ENCODE measurements around the gene ADIG.
"Not testable (repeated sequence)": the region's sequence is repeated elsewhere in the genome, so short reads cannot be mapped to it uniquely, and the experiment has no call there.

ADIG gene

DNA sequence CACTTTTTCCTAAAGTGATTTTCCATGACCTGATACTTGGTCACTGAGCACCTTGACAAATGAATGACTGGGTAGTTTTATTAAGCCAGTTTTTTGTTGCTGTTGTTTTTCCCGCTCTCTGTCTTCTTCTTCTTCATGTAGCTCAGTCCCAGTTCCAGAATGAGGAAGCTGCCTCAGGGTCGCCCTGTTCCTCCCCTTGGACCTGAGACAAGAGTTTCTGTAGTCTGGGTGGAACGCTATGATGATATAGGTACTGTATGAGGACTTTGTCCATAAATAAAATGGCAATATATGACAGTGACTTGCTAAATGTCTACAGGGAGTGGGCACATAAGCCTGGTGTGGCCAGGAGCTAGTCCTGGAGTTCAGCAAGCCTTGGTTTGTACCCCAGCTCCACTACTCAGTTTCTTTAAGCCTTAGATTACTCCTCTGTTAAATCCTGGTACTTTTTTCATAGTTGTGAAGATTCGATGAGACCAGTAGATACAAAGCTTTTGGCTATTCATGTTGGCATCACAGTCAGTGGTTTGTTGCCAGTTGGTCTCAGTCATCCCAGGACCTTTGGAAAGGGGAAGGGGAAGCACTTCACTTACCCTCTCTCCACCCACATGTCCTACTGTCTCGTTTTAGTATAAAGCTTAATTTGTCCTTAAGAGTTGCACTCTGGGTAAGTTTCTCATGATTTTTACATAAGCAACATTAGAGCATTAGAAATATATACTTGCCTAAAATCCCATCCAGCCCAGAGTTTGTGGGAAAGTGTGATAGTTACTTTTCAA is 11.1 kb upstream of the ADIG start:
- DNase-seq (ENCODE audit: low read depth in 4 of 4, low spot score in 1 of 4) = no peak

DNA sequence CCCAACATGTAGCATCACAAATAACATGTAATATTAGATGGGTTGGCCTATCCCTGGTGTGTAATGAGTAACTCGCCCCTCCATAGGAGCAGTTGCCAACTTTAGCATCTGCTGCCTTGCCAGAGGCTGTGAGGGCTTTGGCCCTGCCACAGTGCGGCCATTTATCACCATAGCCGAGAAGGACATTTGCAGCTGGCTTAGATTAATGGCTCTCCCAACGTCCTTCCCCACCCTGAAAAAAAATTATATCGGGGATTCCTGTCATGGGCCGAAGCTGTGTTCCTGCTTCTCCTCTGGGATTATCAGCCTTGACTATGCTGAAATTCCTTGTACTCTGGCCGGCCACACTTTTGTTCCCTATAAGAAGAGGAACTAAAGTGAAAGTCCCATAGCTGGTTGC is 7.6 kb upstream of the ADIG start:
- no peak for DNase-seq (ENCODE audit: low read depth in 4 of 4, low spot score in 1 of 4)

DNA sequence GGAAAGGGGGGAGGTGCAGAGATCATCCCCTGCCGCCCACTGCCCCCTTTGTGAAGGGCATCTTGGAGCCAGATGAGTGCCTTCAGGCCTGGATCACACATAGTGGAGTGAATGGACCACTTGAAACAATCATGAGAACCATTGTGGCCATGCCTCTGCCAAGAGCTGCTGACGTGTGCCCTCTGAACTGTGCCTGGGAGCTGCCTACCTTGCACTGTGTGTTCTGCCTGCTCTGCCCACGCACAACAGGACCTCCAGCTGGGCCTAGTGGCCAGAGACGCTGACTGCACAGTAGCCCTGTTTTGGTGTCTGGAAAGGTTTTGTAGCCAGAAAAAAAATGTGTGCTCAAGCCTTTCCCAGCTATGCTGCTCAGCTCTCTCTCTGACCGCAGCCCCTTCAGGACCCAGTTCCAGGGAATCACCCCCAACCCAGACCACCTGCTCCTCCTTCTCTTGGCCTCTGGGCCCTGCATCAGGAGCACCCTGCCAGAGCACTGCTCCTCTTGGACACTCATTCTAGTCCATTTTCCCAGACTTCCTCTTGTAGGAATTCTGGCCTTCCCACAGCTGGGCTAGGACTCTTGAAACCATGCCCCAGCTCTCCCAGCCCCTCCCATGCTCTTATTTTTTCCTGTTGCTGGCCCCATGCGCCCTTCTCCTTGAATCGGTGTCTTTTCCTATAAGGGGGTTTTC is 1.6 kb upstream of the ADIG start:
- no peak for DNase-seq (ENCODE audit: low read depth in 4 of 4, low spot score in 1 of 4)

DNA sequence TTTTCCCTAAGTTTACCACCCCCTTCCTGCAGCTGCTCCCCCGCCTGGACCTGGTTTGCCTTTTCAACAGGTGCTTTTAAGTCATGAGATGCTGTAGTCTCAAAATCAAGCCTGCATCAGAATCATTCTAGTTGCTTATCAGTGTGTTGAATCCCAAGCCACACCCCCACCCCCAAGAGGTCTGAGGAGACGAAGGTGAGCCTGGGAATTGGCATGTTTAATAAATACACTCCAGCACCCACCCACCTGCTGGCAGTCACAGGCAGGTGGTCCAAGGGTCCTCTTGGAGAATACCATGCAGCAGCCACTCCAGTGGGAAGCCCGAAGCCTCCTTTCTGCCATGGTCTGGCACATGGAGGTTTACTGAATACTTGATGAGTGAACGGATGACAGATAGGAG is 1.1 kb upstream of the ADIG start:
- no peak for DNase-seq (ENCODE audit: low read depth in 4 of 4, low spot score in 1 of 4)

DNA sequence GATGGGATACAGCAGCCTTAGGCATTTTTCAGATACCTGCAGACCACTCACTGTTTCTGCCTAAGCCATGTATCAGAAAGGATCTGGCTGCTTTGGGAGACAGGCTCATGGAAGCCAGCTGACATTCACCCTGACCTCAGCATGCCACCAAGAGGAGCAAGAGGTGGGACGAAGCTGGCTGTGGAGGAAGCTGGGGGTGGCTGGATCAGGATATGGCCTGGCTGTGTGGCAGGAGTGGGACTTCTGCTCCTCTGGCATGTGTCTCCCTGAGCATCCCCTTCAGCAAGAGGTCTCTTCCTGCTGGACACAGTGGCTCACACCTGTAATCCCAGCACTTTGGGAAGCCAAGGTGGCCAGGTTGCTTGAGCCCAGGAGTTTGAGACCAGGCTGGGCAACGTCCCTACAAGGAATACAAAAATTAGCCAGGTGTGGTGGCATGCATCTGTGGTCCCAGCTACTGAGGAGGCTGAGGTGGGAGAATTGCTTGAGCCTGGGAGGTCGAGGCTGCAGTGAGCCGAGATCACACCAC is 897 bp downstream of the ADIG start:
- no peak for DNase-seq (ENCODE audit: low read depth in 4 of 4, low spot score in 1 of 4)

DNA sequence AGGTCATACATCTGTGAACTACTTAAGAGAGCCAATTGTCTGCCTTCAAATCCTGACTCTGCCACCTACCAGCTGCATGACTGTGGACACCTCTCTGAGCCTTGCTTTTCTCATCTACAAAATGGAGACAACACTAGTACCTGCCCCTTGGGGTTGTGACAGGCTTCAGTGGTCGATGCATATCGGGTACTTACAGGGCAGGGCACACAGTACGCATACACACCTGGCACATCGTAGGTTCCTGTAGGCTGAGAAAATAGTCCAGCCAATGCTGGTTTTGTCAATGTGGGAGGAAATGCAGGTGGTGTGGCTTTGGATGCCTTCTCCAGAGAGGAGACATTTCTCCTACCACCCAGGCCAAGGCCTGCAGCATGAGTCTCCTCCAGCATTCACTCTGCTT is 2.3 kb downstream of the ADIG start:
- no peak for DNase-seq (ENCODE audit: low read depth in 4 of 4, low spot score in 1 of 4)

DNA sequence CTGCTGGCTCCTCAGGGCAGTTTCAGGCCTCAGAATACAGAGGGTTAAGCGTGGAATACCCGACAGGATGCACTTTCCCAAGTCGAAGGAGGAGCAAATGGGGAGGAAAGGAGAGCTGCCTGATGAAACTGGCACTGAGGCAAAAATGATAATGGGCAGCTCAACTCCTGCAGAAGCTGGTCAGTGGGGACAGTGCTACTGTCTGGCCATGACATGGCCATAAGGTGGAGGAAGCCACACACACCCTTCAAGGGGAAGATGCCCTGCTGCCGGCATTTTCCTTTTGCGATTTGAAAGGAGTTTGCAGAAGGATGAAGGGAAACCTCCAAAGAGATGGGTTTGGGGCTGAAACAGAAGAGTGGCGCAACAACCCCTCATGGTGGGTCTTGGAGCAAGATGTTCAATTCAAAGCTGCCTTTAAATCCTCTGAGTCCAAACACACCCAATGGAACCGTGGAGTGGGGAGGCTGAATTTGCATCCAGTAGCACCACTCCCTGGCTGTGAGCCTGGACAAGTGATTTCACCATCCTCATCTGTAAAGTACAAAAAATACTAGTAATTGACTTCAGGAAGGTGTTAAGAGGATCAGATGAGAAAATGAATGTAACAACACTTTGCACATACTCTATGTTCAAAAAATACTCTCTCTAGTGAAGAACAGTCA is 3.2 kb downstream of the ADIG start:
- DNase-seq (ENCODE audit: low read depth in 4 of 4, low spot score in 1 of 4) = no peak

DNA sequence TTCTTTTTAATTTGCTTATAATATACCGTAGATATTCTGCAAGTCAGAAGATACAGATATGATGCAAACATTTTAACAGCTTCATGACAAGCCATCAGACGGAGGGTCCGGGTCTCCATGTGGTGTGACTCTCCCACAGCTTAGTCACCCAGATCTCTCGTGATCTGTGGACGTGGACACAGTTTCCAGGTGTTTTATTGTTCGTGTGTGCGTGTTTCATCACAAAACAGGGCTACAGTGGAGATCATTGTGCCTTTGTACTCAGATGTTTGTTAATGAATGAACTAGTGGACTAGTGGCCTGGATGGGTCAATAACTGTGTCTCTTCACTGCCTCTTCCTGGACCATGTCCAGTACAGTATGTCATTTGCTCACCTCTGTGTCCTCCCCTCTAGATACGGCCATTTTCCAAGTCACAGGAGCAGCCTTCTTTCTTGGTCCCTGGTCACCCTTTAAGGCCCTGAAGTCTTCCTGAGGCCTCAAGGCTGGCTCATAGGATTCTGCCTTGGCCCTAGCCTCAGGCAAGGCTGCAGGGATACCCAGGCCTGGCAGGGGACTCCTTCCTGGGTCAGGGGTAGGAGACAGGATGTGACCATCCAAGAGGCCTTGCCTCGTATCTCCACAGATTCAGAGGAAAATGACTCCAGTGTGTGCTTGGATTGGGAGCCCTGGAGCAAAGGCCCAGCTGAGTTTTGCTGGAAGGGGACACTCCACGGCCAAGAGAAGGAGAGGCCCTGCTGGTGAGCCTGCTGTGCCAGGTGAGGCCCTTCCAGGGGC is 4.6 kb downstream of the ADIG start:
- DNase-seq (ENCODE audit: low read depth in 4 of 4, low spot score in 1 of 4) = no peak

DNA sequence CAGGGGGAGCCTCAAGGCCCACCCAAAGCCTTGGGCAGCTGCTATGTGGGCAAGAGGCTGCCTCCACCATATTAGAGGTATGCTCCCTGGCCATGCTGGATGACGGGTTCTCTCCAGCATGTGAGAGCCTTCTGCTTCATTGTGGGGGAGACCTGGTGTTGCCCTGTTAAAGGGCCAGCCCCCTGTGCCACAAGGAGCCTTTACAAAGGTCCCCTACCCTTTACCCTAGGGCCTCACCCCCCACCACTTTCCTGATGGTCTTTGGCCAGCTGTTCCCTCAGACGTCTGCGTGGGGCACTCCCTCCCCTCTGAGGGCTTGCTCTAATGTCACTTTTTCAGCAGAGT is 5.2 kb downstream of the ADIG start:
- DNase-seq (ENCODE audit: low read depth in 4 of 4, low spot score in 1 of 4) = no peak

DNA sequence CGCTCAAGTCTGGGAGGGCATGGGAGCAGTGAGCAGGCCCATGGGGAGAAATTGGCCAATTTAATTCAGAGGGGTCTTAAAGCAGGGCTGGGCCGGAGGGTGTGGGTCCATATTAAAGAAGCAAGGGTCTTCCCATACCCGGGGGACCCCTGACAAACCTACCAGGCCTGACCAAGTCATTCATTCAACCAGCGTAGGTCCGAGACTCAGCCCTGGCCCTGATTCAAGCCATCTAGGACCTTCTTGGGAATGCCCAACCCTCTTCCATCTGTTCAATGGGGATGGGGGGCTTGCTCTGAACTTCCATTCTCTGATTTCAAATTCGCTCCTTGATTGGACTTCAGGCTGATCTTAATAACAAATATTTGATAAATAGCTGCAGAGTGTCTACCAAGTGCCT is 7.3 kb downstream of the ADIG start:
- DNase-seq (ENCODE audit: low read depth in 4 of 4, low spot score in 1 of 4) = no peak

DNA sequence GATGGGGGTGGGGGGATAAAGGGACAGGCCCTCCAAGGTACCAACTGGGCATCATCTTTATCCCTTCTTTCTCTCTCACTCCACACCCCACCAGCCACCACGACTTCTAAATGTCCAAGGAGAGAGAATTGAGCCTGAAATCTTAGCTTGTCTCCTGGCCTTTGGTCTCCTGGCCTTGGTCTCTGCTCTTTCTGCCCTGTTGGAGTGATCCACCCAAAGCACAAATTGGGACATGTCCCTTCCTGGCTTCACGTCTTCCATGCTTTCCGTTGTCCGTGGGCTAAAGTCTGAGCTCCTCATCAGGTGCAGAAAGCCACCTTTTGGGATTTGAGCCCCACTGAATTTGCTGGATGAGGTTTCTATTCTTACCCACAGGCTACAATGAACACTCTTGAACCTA is 8.4 kb downstream of the ADIG start:
- no peak for DNase-seq (ENCODE audit: low read depth in 4 of 4, low spot score in 1 of 4)

DNA sequence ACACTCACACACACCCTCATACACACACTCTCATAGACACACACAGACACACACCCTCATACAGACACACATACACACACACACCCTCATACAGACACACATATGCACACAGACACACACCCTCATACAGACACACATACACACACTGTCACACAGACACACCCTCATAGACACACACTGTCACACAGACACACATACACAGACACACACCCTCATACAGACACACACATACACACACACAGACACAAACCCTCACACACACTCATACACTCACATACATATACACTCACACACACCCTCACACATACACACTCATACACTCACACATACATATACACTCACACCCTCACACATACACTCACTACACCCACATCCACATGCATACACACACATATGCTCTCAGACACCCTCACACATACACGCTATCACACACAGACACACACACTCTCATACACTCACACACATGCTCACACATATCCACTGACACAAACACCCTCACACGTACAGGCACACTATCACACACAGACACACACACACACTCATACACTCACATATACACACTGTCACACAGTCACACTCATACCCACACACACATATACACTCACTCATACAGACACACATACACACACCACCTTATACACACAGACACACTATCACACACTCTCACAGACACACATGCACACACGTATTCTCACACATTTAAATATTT is 9.1 kb downstream of the ADIG start:
- DNase-seq (ENCODE audit: low read depth in 4 of 4, low spot score in 1 of 4) = no peak

DNA sequence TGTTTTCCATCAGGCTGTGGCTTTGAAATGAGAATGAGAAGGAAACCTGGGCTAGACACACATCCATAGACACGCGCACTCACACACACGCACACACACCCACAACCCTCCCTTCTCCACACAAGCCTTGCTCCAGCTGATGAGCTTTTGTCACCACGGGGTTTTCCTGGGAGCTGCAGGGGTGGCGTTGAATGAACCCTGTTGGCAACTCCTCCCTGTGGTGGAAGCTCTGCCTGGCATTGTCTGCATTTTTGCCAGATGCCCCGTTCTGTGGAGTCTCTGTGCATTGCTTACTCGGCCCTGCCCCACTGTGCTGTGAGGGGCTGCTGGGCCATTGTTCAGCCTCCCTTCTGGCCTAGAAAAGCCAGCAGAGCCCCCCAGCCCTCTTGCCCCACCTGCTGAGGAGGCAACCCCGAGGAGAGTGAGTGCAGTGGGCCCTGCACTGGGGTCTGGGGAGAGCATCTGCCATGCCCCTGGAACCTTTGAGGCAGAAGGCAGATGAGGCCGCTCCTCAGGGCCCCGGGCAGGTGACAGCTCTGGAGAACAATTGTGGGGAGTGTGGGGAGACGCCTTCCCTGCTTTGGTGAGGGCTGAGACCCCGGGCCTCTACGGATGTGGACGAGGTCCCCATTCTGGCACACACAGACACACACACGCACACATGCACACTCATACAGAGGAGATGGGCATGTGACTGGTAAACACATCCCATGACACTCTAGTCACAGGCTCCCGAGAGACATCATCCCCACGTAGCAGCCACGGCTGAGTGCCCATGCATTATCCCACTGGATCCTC is 9.9 kb downstream of the ADIG start:
- no peak for DNase-seq (ENCODE audit: low read depth in 4 of 4, low spot score in 1 of 4)

DNA sequence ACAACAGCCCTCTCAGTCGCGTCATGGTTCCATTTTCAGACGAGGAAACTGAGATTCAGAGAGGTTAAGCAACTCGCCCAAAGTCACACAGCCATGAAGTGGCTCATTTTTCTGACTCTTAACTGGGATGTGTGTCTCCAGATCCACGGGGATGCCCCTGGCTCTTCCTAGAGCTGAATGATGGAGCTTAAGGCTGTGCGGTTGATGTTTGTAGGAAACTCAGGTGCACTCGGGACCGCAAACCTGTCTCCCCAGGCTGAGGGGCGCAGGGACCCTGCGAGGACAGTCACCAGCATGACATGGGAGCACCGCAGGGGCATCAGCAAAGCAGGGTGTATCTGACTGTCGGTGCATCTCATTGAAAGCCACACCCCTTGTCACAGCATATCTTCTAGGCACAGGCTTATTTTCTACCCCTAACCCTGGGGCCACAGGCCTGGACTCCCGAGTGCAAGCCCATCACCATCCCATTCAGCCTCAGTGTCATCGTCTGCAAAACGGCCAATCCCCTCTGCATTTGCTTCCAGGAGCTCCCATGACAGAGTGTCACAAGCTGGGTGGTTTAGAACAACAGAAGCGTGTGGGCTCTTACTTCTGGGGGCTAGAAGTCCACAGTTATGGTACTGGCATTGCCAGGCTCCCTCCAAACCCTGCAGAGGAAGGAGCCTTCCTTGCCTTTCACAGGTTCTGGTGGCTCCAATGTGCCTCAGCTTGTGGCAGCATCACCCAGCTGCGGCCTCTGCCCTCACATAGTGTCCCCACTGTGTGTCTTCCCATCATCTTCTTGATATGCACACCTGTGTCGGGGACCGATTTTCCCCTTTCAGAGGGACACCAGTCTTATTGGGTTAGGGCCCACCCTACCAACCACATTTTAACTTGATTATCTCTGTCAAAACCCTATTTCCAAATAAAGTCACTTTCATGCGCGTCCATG is 10.7 kb downstream of the ADIG start:
- no peak for DNase-seq (ENCODE audit: low read depth in 4 of 4, low spot score in 1 of 4)

DNA sequence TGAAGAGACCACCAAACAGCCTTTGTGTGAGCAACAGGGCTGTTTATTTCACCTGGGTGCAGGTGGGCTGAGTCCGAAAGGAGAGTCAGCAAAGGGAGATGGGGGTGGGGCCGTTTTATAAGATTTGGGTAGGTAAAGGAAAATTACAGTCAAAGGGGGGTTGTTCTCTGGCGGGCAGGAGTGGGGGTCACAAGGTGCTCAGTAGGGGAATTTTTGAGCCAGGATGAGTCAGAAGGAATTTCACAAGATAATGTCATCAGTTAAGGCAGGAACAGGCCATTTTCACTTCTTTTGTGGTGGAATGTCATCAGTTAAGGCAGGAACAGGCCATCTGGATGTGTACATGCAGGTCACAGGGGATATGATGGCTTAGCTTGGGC is 11.4 kb downstream of the ADIG start:
- DNase-seq (ENCODE audit: low read depth in 4 of 4, low spot score in 1 of 4) = not testable (repeated sequence)

DNA sequence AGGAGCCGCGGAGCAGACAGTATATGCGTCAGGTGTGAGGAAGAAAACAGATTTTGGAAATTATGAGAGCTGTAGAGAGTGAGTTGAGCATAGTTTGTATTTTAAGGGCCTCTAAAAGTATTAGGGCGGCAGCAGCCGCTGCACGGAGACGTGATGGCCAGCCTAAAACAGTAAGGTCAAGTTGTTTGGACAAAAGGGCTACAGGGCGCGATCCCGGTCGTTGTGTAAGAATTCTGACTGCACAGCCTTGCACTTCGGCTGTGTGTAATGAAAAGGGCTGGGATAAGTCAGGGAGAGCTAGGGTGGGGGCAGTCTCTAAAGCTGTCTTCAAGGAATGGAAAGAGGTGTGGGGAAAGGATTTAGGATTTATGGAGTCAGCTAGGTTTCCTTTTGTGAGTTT is 13.3 kb downstream of the ADIG start:
- not testable (repeated sequence) for DNase-seq (ENCODE audit: low read depth in 4 of 4, low spot score in 1 of 4)

DNA sequence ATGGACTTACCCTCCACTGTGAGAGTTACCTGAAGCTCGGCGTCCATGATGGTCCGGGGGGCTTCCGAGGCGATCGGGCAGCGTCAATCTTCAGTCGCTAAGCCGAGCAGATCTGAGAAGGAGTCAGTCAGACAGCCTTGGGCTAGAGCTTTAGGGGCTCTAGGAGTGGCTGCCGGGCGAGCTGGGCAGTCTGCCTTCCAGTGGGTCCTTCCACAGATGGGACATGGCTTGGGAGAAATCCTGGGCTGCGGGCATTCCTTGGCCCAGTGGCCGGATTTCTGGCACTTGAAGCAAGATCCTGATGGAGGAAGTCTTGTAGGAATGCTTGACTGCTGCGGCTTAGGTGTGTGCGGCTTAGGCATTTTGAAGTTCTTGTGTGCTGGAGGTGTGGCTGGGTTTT is 14.9 kb downstream of the ADIG start:
- DNase-seq (ENCODE audit: low read depth in 4 of 4, low spot score in 1 of 4) = not testable (repeated sequence)

DNA sequence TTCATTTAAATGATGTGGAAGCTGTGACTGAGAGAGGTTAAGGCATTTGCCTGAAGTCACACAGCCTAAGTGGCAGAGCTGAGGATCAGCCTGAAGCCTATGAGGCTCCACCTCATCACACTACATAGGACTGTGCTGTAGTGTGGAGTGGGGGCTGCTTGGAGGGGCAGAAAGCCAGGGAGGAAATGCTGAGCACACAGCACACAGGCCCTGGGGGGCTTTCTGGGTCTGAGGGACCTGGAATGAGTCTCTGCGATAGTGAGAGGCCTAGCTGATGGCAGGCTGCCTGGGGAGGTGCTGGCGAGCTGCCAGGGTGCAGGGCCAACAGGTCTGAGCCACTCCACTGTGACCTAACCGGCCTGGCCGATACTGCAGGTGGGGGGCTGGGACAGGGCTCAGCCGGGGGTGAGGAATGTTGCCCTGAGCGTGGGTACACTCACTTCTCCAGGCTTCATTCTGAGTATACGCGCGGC is 18.4 kb downstream of the ADIG start:
- no peak for DNase-seq (ENCODE audit: low read depth in 4 of 4, low spot score in 1 of 4)

DNA sequence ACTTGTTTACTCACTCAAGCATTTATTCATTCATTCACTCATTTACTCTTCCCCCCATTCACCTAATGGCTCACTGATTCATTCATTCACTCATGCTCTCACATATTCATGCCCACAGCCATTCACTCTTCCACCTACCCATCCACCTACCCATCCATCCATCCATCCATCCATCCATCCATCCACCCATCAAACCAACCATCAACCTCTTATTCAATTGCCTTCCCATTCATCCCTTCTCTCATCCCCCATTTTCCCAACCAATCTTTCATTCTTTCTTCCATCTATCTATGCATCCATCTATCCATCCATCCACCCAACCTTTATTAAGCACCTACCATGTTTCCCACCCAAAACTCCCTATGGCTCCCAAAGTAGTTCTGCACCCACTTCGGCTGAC is 19.1 kb downstream of the ADIG start:
- DNase-seq (ENCODE audit: low read depth in 4 of 4, low spot score in 1 of 4) = no peak
